SH-SY5Y (cell line): Measurements from ENCODE around the gene UBN1.

ENCODE experiments used
- GATA2 ChIP-seq: IDR thresholded peaks from 2 replicates; pipeline ENCODE4 v1.6.1; 2011; ENCODE audit warnings: mild to moderate bottlenecking, low read depth, low read length
- GATA3 ChIP-seq: IDR thresholded peaks from 2 replicates; pipeline ENCODE4 v1.6.1; 2011; ENCODE audit warnings: low read depth, mild to moderate bottlenecking, low read length, moderate library complexity

UBN1 gene, protein sequence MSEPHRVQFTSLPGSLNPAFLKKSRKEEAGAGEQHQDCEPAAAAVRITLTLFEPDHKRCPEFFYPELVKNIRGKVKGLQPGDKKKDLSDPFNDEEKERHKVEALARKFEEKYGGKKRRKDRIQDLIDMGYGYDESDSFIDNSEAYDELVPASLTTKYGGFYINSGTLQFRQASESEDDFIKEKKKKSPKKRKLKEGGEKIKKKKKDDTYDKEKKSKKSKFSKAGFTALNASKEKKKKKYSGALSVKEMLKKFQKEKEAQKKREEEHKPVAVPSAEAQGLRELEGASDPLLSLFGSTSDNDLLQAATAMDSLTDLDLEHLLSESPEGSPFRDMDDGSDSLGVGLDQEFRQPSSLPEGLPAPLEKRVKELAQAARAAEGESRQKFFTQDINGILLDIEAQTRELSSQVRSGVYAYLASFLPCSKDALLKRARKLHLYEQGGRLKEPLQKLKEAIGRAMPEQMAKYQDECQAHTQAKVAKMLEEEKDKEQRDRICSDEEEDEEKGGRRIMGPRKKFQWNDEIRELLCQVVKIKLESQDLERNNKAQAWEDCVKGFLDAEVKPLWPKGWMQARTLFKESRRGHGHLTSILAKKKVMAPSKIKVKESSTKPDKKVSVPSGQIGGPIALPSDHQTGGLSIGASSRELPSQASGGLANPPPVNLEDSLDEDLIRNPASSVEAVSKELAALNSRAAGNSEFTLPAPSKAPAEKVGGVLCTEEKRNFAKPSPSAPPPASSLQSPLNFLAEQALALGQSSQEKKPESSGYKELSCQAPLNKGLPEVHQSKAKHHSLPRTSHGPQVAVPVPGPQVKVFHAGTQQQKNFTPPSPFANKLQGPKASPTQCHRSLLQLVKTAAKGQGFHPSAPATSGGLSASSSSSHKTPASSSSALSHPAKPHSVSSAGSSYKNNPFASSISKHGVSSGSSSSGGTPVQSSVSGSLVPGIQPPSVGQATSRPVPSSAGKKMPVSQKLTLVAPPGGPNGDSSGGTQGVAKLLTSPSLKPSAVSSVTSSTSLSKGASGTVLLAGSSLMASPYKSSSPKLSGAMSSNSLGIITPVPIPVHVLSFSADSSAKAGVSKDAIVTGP (N-terminal part only)

DNA sequence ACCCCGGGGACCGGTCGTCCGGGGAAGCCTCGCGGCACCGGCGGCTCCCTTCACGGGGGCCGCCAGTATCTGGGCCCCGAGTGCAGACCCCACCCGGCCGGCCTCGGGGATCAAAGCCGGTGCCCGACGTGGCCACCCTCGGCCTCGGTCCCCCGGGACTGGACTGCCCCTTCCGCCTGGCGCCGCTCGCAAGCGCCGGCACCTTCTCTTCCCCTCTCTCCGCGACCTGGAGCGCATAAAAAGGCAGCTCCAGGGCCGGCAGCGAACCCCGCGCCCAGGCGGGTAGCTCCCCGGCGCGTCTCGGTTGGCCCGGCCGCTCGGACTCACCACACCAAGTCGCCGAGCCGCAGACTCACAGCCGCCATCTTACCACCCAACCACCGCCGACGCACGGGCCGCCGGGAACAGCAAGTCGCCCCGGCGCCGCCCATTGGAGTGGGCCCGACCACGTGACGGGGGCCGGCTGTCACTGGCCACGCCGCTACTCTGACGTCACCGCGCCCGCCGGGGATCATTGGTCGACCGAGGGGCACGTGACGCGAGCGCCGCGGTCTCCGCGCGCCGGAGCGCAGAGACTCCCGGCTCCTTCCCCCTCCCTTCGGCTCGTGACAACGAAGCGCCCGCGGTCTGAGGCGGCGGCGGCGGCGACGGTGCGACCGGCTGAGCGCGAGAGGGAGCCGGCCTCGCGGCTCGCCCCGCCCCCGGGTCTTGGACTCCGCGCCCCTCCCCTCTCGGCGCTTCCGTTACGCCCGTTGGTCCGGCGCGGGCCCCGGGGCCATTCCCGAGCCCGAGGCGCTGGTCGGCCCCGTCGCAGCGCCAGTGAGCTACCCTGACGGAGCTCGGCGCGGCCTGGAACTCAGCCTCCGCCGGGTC, at the start of gene UBN1, which contains the start of gene GLYR1:
TSS of gene UBN1 (plus strand) at position 581 of the 873 bp plus-strand sequence. CDS start 5,437 bp downstream, outside the sequence.
TSS of gene GLYR1 (minus strand) at position 388 of the 873 bp plus-strand sequence. CDS start at position 365, 23 bp downstream.
- TF ChIP-seq GATA2 (no peak), GATA3 (no peak)

DNA sequence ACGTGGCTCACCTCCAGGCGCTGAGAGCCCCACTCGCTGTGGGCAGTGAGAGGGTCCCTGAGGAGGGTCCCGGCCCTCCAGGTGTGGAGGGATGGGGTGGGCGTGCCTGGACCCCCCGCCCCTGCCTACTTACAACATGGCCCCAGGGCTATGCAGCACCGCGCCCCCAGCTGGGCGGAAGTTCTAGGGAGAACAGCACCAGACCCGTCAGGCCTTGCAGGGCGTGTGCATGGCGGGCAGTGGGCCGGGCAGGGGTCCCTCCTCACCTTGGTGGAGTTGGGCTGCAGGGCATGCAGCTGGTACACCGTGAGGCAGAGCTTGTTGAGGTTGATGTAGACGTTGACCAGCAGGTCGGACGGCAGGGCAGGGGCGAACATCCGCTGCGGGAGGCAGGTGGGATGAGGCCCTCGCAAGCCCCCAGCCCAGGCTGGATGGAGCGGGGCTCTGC, 49.5 kb upstream of the UBN1 start:
- TF ChIP-seq GATA2 (no peak), GATA3 (no peak)

DNA sequence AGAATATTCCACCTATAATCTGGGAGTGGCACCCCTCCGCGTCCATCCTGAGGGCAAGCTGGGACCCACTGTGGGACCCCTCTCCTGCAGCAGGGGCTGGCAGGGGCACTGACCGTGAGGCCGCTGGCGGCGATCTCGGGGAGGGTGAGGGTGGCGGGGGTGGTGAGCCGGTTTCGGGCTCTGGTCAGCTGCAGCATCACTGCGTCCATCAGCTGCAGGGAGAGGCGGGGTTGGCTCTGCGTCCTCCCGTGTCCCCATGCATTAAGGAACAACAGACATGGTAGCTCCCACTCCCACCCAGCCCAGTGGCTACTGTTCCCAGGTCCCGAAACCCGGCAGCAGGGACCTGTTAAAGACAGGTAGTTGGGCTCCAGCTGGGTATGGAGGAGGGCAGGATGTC, 48.8 kb upstream of the UBN1 start:
- no peak for TF ChIP-seq GATA3
- TF ChIP-seq GATA2: no peak

DNA sequence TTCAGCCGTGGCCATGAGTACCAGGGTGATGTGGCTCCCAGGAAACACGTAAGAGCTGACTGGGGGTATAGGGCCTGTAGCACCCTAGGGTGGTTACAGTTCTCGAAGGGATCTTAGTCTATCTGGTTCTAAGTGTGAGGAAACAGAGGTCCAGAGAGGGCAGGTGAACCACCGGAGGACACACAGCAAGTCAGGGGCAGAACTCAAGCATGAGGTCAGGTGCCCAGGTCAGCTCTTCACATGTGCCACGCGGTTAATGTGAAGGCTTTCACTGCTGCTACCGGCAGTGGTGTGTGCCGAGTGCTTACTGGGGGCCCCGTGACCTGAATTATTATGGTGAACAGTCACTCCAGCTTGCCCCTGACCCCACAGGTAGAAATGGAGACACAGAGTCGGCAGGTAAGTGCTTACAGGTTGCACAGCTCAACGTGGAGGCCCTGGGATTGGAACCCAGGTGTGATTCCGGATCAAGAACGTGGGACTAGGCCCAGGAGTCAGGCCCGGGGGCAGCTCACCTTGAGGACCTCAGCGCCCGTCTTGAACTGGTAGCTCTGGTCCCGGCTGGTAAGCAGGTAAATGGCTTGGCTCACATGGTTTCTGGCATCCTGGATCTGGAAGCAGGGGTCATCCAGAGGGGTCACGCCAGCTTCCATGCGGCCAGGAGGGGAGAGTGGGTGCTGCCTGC, 48.0 kb upstream of the UBN1 start:
- TF ChIP-seq GATA3 (no peak), GATA2 (no peak)

DNA sequence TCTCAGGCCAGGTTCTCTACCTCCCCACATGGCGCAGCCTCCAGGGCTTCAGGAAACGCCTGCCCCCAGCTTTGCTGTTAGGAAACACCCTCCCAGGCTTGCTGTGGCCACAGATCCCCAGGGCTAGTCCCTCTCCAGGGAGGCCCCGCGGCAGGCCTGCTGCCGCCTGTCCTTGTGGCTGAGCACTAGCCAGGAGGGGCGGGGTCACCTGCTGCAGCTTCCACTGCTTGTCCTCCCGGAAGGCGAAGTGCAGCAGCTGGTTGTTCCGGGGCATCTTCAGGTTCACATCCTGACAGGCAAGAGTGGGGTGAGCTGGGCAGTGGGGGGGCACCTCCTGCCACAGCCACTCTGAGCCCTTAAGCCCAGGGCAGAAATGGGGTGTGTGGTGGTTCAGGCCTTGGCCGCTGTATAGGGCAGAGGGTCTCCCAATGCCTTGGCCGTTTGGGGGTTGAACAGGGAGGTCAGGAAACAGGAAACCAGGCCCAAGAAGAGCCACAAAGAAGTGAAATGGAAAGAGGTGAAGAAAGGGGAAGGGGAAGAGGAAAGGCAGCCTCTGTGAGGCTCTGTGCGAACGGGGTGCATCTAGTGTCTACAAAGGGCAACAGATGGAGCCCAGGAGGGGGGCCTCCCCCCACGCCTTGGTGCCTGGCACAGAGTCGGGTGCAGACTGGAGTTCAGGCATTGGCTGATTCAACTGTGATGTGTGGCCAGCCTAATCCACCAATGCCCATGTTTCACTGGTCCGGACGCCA, 46.8 kb upstream of the UBN1 start:
- TF ChIP-seq GATA2 (no peak), GATA3 (no peak)

DNA sequence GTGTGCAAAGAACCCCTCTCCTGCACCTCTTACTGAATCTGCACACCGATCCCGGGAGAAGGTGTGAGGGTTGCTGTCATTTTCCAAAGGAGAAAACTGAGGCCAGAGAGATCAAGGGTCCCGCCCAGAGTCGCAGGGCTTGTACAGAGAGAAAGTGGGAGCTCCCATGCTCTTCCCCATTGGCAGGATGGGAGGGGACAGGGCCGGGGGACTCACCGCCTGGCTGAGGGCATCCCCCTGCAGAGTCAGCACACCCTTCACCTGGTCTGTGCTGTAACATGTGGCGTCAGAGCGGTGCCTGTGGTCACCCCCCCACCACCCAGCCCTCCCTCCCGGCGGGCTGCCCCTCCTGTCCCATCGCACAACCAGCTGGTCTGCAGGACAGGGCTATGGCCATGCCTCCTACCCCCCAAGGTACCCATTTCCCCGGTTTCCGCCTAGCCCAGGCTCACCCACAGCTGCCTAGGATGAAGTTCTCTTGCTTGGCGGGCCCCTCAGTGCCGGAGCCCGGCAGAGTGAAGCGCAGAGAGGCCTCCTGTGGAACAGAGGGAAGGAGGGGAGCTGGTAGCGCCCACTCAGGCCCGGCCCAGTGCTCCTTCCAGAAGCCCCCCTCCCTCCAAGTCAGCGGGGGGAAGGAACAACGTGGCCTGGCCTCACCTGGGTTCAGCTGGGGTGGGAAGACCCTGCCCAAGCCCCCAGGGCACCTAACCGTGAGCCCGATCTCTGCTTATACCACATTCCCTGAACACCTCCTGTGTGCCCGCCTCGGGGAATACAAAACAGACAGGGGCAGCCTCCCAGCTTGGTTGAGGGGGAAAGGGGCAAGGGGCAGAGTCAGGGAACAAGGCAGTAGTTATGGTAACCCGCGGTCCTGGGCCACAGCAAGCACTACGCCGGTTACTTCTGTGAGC, 46.0 kb upstream of the UBN1 start:
- TF ChIP-seq GATA2: no peak
- no peak for TF ChIP-seq GATA3

DNA sequence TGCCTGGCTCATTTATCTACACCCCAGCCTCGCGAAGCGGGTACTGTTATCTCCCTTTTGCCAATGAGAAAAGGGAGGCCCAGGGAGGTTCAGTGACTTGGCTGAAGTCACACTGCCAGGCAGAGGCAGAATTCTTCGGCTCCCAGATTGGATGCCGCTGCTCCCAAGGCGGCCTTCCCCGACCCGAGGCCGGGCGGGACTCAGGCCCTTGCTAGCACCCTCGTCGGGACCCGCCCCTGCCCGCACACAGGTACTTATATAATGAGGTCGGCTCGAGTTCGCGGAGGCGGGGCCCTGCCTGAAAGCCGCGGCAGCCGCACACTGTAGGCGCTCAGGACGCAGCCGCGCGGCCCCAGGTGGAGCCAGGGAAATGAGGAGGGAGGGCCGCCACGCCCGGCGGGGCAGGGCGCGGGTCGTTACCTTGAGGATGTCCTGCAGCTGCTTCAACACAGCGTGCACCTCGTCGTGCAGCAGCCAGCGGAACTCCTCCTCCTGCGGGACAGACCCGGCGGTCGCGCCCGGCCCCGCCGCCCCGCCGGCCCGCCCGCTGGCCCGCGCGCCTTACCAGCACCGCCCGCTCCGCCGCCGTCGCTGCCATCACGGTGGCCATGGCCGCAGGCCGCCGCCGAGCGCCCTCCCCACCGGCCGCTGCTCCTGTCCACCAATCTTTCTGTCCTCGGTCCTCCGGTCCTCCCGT, 45.2 kb upstream of the UBN1 start, which contains the start of gene ROGDI:
TSS of gene ROGDI (minus strand) at position 672 of the 697 bp plus-strand sequence. CDS start at position 610, 62 bp downstream.
- no peak for TF ChIP-seq GATA2

DNA sequence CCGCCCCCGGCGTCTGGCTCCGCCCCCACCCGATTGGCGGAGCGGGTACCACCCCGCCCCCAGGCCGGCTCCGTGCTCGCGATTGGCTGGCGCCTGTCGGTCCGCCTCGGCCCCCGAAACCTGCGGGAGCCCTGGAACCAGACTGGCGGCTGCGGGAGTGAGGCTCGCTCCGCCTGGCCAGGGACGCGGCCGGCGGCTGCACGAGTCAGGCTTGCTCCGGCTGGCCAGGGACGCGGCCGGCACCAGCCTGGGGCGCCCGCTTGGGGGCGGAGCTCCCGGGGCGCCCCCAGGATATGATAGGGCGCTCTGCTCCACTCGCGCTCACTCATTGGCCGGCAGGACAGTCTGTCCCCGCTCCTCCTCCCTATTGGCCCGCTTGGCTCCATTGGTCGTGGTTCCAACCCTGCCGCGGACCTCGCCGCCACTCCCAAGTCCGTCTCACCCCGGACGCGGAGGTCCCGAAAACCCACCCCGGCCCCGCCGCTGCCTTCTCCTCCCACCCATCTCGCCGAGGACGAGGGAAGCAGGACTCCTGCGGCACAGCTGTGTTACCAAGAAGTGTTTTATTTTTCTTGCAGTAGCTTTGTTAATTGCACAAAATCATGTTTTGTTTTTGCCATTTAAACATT, 44.5 kb upstream of the UBN1 start:
- TF ChIP-seq GATA3 (no peak), GATA2 (no peak)

DNA sequence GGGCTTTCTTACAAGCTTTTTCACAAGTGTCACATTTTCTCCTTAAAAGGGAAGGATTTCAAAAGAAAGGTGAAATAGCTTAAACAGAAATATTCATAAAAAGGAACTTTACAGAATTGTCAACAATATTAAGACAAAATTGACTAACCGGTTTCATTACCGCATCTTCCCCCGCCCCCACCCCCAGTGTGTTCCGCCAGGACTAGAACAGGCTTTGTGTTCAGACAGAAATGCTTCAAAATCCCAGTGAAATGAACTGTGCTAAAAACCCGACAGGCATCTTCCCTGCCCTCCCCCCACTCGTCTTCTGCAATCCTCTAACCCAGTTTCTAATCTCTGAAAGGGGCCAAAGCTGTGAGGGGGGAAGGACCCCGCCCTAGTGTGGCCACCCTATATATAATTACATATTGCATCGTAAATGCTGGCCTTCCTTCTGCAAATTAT, 43.9 kb upstream of the UBN1 start:
- TF ChIP-seq GATA2 (no peak), GATA3 (no peak)

DNA sequence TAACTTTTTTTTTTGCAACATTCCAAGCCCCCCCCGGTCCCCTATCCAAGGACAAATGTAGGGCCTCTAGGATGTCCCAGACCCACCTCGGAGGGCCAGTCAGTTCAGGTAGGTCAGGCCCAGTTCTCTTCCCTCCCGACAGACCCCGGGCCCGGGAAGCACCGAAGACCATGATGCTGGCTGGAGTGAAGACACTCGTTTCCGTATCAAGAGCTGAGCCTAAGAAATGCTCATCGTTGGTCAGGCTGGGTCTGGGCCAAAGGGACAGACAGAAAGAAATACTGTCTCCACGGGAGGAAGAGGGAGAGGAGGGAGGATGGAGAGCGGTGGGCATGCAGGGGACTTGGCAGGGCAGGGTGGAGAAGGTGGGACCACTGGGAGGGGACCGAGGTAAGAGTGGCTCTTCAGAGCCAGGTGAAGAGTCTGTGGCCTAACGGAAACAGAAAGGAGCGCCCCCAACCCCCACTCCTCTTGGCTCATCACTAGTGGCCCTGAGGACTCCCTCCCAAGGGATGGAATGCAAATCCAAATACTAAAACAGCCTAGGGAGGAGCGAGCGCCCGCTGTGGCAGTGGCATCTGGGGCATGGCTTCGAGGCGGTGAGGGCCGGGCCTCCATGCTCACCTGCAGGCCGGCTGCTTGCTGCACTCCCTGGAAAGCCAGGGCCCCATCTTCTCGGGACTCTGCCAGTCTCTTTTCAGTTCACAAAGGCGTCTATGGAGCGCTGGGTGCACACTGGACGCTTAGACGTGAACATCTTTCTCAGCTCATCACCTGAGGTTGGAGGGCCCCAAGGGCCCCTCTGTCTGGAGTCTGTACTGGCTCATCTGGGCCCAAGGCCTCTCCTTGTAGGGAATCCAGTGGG, 43.2 kb upstream of the UBN1 start:
- TF ChIP-seq GATA2 (no peak), GATA3 (no peak)
